ENCODE results near the gene TMEM81. TPM values are rescaled to one million over a fixed set of nuclear protein-coding genes. Genes with fewer than 3 reads are reported as not detected.

The TMEM81 gene
- total RNA-seq, 2 experiments from 2014 or later = 3.7 to 3.9 TPM

GRCh38 chr1:205074513-205074912, 9.7 kb downstream of the TMEM81 start:
- no peak for DNase-seq
- Mint-ChIP-seq H3K4me1 (ENCODE audit: low read depth) (no peaks in the 10 kb centered on the region), H3K27ac (no peak overlapping the region), H3K36me3 (ENCODE audit: low read depth) (no peaks in the 10 kb centered on the region), H3K27me3 (ENCODE audit: low read depth) (no peaks in the 10 kb centered on the region), H3K9me3 (no peaks in the 10 kb centered on the region), H3K4me3 (no peak overlapping the region)
- CTCF ChIA-PET = interaction anchor here (0.7 kb wide), 1 partner anchor 39 kb away, joined by 5 read pairs; no protein-coding TSS in a partner anchor
- intact Hi-C loops (cut with micrococcal nuclease) = no loop called here

- intact Hi-C loops (cut with micrococcal nuclease) = no loop called here
- no peaks in the 10 kb centered on the region for H3K9me3 Mint-ChIP-seq
- no peak overlapping the region for H3K4me3 Mint-ChIP-seq
- H3K4me1 Mint-ChIP-seq (ENCODE audit: low read depth) = no peaks in the 10 kb centered on the region
- no peaks in the 10 kb centered on the region for H3K36me3 Mint-ChIP-seq (ENCODE audit: low read depth)
- no peak overlapping the region for H3K27ac Mint-ChIP-seq
- CTCF ChIA-PET = interaction anchor here (0.7 kb wide), 1 partner anchor 39 kb away, joined by 5 read pairs; no protein-coding TSS in a partner anchor
- DNase-seq = no peak
- no peaks in the 10 kb centered on the region for H3K27me3 Mint-ChIP-seq (ENCODE audit: low read depth)
Measured at GRCh38 chr1:205074084-205074483, 10.2 kb downstream of the TMEM81 start.

GRCh38 chr1:205073511-205073910, 10.7 kb downstream of the TMEM81 start:
- no peaks in the 10 kb centered on the region for H3K4me1 Mint-ChIP-seq (ENCODE audit: low read depth)
- intact Hi-C loops (cut with micrococcal nuclease) = no loop called here

GRCh38 chr1:205072881-205073280, 11.4 kb downstream of the TMEM81 start:
- no peak for DNase-seq
- H3K4me1 Mint-ChIP-seq (ENCODE audit: low read depth) = no peaks in the 10 kb centered on the region
- no peak overlapping the region for H3K27ac Mint-ChIP-seq
- H3K27me3 Mint-ChIP-seq (ENCODE audit: low read depth) = no peaks in the 10 kb centered on the region
- no peaks in the 10 kb centered on the region for H3K36me3 Mint-ChIP-seq (ENCODE audit: low read depth)
- no peak overlapping the region for H3K4me3 Mint-ChIP-seq
- intact Hi-C loops (cut with micrococcal nuclease) = no loop called here
- CTCF ChIA-PET = interaction anchor here (0.8 to 1.1 kb wide), 2 partner anchors 12 to 183 kb away, joined by 3 to 4 read pairs; no protein-coding TSS in a partner anchor
- H3K9me3 Mint-ChIP-seq = no peaks in the 10 kb centered on the region

More at GRCh38 chr1:205073511-205073910, 10.7 kb downstream of the TMEM81 start:
- Mint-ChIP-seq H3K9me3 (no peaks in the 10 kb centered on the region), H3K4me3 (no peak overlapping the region), H3K27me3 (ENCODE audit: low read depth) (no peaks in the 10 kb centered on the region), H3K36me3 (ENCODE audit: low read depth) (no peaks in the 10 kb centered on the region), H3K27ac (no peak overlapping the region)
- DNase-seq = no peak
- CTCF ChIA-PET = no interaction called here

GRCh38 chr1:205072286-205072685, 12.0 kb downstream of the TMEM81 start:
- no peak for DNase-seq
- H3K36me3 Mint-ChIP-seq (ENCODE audit: low read depth) = no peaks in the 10 kb centered on the region
- H3K27me3 Mint-ChIP-seq (ENCODE audit: low read depth) = no peaks in the 10 kb centered on the region

GRCh38 chr1:205071801-205072200, 12.5 kb downstream of the TMEM81 start:
- no peaks in the 10 kb centered on the region for H3K36me3 Mint-ChIP-seq (ENCODE audit: low read depth)
- CTCF ChIA-PET = interaction anchor here (0.8 to 2.7 kb wide), 2 partner anchors 10 kb away, joined by 4 to 16 read pairs; no protein-coding TSS in a partner anchor
- no peaks in the 10 kb centered on the region for H3K27me3 Mint-ChIP-seq (ENCODE audit: low read depth)
- DNase-seq = no peak
- intact Hi-C loops (cut with micrococcal nuclease) = no loop called here
- no peak overlapping the region for H3K4me3 Mint-ChIP-seq
- no peak overlapping the region for H3K27ac Mint-ChIP-seq
- no peaks in the 10 kb centered on the region for H3K9me3 Mint-ChIP-seq
- H3K4me1 Mint-ChIP-seq (ENCODE audit: low read depth) = no peaks in the 10 kb centered on the region

More at GRCh38 chr1:205072286-205072685, 12.0 kb downstream of the TMEM81 start:
- CTCF ChIA-PET = interaction anchor here (0.8 to 1.1 kb wide), 2 partner anchors 11 to 184 kb away, joined by 3 to 4 read pairs; no protein-coding TSS in a partner anchor
- Mint-ChIP-seq H3K4me1 (ENCODE audit: low read depth) (no peaks in the 10 kb centered on the region), H3K4me3 (no peak overlapping the region), H3K27ac (no peak overlapping the region), H3K9me3 (no peaks in the 10 kb centered on the region)
- intact Hi-C loops (cut with micrococcal nuclease) = no loop called here

GRCh38 chr1:205071028-205071409, 13.2 kb downstream of the TMEM81 start:
- CTCF ChIA-PET = interaction anchor here (2.7 kb wide), 1 partner anchor 10 kb away, joined by 16 read pairs; no protein-coding TSS in a partner anchor
- no peak overlapping the region for H3K4me3 Mint-ChIP-seq
- intact Hi-C loops (cut with micrococcal nuclease) = no loop called here

GRCh38 chr1:205069371-205070125, 14.7 kb downstream of the TMEM81 start:
- Mint-ChIP-seq H3K36me3 (ENCODE audit: low read depth) (no peaks in the 10 kb centered on the region), H3K27ac (no peak overlapping the region), H3K4me1 (ENCODE audit: low read depth) (no peaks in the 10 kb centered on the region), H3K9me3 (no peaks in the 10 kb centered on the region), H3K27me3 (ENCODE audit: low read depth) (no peaks in the 10 kb centered on the region), H3K4me3 (no peak overlapping the region)
- intact Hi-C loops (cut with micrococcal nuclease) = no loop called here
- no peak for DNase-seq
- CTCF ChIA-PET = interaction anchor here (2.7 kb wide), 1 partner anchor 8 kb away, joined by 16 read pairs; no protein-coding TSS in a partner anchor

More at GRCh38 chr1:205071028-205071409, 13.2 kb downstream of the TMEM81 start:
- Mint-ChIP-seq H3K27ac (no peak overlapping the region), H3K9me3 (no peaks in the 10 kb centered on the region), H3K36me3 (ENCODE audit: low read depth) (no peaks in the 10 kb centered on the region), H3K27me3 (ENCODE audit: low read depth) (no peaks in the 10 kb centered on the region), H3K4me1 (ENCODE audit: low read depth) (no peaks in the 10 kb centered on the region)
- DNase-seq = no peak

GRCh38 chr1:205068457-205069040, 15.7 kb downstream of the TMEM81 start:
- no peak for DNase-seq
- intact Hi-C loops (cut with micrococcal nuclease) = no loop called here
- CTCF ChIA-PET = no interaction called here
- H3K27ac Mint-ChIP-seq = no peak overlapping the region
- H3K4me3 Mint-ChIP-seq = no peak overlapping the region
- H3K27me3 Mint-ChIP-seq (ENCODE audit: low read depth) = no peaks in the 10 kb centered on the region
- H3K36me3 Mint-ChIP-seq (ENCODE audit: low read depth) = no peaks in the 10 kb centered on the region
- H3K9me3 Mint-ChIP-seq = no peaks in the 10 kb centered on the region
- H3K4me1 Mint-ChIP-seq (ENCODE audit: low read depth) = no peaks in the 10 kb centered on the region

- DNase-seq = no peak
- Mint-ChIP-seq H3K27ac (no peak overlapping the region), H3K27me3 (ENCODE audit: low read depth) (no peaks in the 10 kb centered on the region), H3K4me3 (no peak overlapping the region), H3K36me3 (ENCODE audit: low read depth) (no peaks in the 10 kb centered on the region), H3K4me1 (ENCODE audit: low read depth) (no peaks in the 10 kb centered on the region), H3K9me3 (no peaks in the 10 kb centered on the region)
- intact Hi-C loops (cut with micrococcal nuclease) = no loop called here
- CTCF ChIA-PET = no interaction called here
Measured at GRCh38 chr1:205068001-205068400, 16.3 kb downstream of the TMEM81 start.

GRCh38 chr1:205067031-205067430, 17.2 kb downstream of the TMEM81 start:
- no peak for DNase-seq
- Mint-ChIP-seq H3K9me3 (no peaks in the 10 kb centered on the region), H3K4me3 (no peak overlapping the region), H3K4me1 (ENCODE audit: low read depth) (no peaks in the 10 kb centered on the region), H3K27ac (no peak overlapping the region), H3K36me3 (ENCODE audit: low read depth) (no peaks in the 10 kb centered on the region), H3K27me3 (ENCODE audit: low read depth) (no peaks in the 10 kb centered on the region)
- CTCF ChIA-PET = no interaction called here
- intact Hi-C loops (cut with micrococcal nuclease) = no loop called here

- no peaks in the 10 kb centered on the region for H3K9me3 Mint-ChIP-seq
- H3K4me3 Mint-ChIP-seq = no peak overlapping the region
- H3K36me3 Mint-ChIP-seq (ENCODE audit: low read depth) = no peaks in the 10 kb centered on the region
- intact Hi-C loops (cut with micrococcal nuclease) = no loop called here
- CTCF ChIA-PET = interaction anchor here (0.8 kb wide), 1 partner anchor 125 kb away, joined by 4 read pairs; no protein-coding TSS in a partner anchor
- H3K27ac Mint-ChIP-seq = no peak overlapping the region
- no peaks in the 10 kb centered on the region for H3K27me3 Mint-ChIP-seq (ENCODE audit: low read depth)
- DNase-seq = no peak
- peaks cover 2% of the 10 kb centered on the region for H3K4me1 Mint-ChIP-seq (ENCODE audit: low read depth)
Measured at GRCh38 chr1:205066141-205066818, 18.0 kb downstream of the TMEM81 start.
